Measurements from ENCODE around the gene GGA3.

DNA sequence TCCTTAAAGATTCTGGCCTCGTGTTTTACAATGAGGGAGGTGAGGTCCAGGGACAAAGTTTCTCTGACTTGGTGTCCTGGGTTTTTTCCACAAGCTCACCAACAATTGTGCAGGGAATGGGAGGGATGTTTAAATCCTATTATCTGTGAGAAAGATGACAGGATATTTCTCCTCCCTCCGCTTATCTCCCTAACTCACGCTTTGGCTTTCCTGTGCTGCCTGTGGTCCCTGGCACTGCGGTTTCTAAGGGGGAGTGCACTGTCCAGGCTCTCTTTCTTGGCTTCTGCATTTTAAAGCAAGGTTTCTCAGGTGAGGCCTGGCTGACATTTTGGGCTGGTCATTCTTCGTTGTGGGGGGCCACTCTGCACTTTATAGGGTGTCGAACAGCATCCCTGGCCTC, 16.4 kb downstream of the GGA3 start:
- TF ChIP-seq POLR2A (IDR thresholded peaks at IDR 0.05) (no peak), CTCF (IDR thresholded peaks at IDR 0.05) (no peak)
